GM10248 (cell line): ENCODE results near the gene LSM14A.

Source experiments
- CTCF ChIA-PET: fragments of 300-600 bp; sonication (Branson Sonifier 250); formaldehyde crosslinking; extraction: SDS; loops from one replicate; lab custom pipeline; 2021; ENCODE audit warnings: antibody characterized with exemption; lab: Yijun Ruan, JAX
- POLR2A ChIA-PET: fragments of 350-650 bp; sonication (Branson Sonifier 250); formaldehyde crosslinking; extraction: SDS; loops from one replicate; lab custom pipeline; 2020; ENCODE audit warnings: antibody characterized with exemption; lab: Yijun Ruan, JAX
- DNase-seq: peaks from one replicate; pipeline ENCODE4 v3.0.0; 2012; ENCODE audit errors: extremely low spot score
- TF ChIP-seq, protein P1 (sequence below): IDR thresholded peaks from 2 replicates; pipeline ENCODE4 v1.5.1; 2012; ENCODE audit warnings: mild to moderate bottlenecking, low read depth; ENCODE audit errors: extremely low read depth, missing control alignments, control extremely low read depth

Gene LSM14A

DNA sequence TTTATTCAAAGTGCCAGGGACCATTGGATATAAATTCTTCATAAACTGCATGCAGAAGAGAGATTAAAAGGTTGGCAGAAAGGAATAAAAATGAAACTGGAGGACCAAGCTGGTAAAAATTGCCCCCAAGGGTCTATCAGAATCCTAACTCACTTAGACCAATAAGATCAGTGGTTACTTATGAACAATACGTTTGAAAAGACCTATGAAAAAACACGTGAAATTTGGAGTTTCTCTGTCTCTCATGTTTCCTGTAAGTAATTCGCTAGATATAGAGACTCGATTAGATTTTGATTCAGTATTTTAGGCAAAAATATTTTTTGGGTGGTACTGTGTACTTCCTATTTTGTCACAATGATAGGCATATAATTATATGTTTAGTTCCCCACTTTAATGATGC is 104.9 kb downstream of the LSM14A start:
- DNase-seq = no peak
- POLR2A ChIA-PET = no interaction called here
- TF ChIP-seq, protein P1, sequence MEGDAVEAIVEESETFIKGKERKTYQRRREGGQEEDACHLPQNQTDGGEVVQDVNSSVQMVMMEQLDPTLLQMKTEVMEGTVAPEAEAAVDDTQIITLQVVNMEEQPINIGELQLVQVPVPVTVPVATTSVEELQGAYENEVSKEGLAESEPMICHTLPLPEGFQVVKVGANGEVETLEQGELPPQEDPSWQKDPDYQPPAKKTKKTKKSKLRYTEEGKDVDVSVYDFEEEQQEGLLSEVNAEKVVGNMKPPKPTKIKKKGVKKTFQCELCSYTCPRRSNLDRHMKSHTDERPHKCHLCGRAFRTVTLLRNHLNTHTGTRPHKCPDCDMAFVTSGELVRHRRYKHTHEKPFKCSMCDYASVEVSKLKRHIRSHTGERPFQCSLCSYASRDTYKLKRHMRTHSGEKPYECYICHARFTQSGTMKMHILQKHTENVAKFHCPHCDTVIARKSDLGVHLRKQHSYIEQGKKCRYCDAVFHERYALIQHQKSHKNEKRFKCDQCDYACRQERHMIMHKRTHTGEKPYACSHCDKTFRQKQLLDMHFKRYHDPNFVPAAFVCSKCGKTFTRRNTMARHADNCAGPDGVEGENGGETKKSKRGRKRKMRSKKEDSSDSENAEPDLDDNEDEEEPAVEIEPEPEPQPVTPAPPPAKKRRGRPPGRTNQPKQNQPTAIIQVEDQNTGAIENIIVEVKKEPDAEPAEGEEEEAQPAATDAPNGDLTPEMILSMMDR = no peak
- CTCF ChIA-PET = no interaction called here

DNA sequence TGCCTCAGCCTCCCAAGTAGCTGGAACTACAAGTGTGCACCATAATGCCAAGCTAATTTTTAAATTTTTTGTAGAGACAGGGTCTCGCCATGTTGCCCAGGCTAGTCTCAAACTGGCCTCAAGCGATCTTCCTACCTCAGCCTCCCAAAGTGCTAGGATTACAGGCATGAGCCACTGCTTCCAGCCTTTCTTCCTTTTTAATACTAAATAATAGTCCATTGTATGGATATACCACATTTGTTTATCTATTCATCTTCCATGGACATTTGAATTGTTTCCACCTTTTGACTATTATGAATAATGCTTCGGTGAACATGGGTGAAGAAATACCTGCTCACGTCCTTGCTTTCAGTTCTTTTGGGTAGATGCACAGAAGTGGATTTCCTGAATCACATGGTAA is 106.5 kb downstream of the LSM14A start:
- no peak for DNase-seq
- ChIA-PET CTCF (no interaction called here), POLR2A (no interaction called here)
- TF ChIP-seq, protein P1 = no peak
